GM12874 (cell line): ENCODE results near the gene MYT1.

Source experiments
- TF ChIP-seq, protein P1 (sequence below): IDR thresholded peaks from 2 replicates; pipeline ENCODE4 v1.5.1; 2011; ENCODE audit warnings: low read depth, mild to moderate bottlenecking, control low read depth, low read length, moderate library complexity; ENCODE audit not compliant: insufficient read depth

MYT1 gene

GRCh38 chr20:64165866-64166600 lies 1.8 kb downstream of the MYT1 start:
- TF ChIP-seq, protein P1, sequence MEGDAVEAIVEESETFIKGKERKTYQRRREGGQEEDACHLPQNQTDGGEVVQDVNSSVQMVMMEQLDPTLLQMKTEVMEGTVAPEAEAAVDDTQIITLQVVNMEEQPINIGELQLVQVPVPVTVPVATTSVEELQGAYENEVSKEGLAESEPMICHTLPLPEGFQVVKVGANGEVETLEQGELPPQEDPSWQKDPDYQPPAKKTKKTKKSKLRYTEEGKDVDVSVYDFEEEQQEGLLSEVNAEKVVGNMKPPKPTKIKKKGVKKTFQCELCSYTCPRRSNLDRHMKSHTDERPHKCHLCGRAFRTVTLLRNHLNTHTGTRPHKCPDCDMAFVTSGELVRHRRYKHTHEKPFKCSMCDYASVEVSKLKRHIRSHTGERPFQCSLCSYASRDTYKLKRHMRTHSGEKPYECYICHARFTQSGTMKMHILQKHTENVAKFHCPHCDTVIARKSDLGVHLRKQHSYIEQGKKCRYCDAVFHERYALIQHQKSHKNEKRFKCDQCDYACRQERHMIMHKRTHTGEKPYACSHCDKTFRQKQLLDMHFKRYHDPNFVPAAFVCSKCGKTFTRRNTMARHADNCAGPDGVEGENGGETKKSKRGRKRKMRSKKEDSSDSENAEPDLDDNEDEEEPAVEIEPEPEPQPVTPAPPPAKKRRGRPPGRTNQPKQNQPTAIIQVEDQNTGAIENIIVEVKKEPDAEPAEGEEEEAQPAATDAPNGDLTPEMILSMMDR: no peak

DNA sequence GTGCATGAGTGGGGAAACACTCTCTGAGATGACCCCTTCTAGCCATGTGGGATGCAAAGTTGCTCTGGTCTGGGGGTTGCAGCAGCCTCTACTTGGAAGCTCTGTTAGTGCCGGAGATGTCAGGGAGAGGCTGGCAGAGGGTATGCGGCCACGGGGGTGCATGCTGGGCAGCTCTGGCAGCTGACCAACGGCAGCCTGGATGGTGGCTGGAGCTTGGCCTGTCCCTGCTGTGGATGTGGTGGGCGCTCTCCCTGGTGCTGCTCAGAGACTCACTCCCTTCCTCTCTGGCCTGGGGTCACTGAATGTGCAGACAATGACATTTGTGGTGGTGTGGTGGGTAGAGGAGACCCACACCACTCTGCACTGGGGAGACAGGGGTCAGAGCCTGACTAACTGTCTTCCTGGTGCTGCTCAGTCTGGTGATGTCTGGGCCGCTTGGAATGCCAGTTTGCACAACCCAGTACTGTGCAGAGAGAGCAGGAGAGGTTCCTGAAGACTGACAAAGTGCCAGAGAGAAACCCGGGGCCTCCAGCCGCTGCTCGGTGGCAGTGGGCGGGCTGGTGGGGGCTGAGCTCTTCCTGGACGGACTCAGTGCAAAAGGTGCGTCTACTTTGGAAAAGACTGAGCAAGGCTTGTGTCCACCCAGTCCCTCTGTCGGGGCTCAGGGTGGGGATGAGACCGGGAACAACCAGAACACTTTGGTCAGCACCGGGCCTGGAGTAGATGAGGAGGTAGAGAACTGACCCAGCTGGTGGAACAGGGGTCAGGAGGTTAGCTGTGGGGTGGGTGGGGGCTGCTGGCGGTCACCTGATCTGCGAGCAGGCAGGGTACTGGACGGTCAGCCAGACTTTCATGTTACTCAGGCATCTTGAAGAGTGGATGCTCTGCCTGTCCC lies 2.7 kb downstream of the MYT1 start:
- TF ChIP-seq, protein P1: no peak

GRCh38 chr20:64167676-64168075 lies 3.4 kb downstream of the MYT1 start:
- TF ChIP-seq, protein P1: no peak

DNA sequence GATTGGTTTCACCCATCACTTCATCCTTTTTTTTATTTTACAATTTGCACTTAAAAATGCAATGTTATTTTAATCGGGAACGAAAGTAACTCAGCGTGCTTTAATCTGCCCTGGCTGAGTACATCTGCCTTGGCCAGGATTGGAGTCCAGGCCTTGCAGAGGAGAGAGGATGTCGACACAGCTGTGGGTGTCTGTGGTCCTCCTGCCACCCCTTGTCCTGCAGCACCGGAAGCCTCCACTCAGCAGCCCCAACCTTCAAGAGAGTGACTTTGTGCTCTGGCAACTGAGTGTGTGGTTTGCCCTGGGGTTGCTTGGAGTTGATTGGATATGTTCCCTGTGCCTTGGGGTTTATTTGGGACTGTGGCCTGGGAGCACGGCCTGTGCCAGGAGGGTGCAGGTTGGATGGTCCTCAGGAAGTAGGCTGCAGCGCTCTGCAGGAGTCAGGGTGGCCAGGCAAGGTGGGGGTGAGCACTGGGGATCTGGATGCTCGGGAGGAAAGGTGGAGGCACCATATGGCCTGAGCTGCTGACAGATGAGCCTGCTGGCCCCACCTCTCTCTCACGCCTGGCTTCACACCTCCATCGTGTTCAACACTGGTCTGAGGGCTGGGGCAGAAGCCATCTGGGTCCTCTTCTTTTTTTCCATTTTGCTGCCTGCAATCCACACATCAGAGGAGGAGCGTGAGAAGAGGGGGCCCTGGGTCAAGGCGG lies 4.3 kb downstream of the MYT1 start:
- TF ChIP-seq, protein P1: no peak

DNA sequence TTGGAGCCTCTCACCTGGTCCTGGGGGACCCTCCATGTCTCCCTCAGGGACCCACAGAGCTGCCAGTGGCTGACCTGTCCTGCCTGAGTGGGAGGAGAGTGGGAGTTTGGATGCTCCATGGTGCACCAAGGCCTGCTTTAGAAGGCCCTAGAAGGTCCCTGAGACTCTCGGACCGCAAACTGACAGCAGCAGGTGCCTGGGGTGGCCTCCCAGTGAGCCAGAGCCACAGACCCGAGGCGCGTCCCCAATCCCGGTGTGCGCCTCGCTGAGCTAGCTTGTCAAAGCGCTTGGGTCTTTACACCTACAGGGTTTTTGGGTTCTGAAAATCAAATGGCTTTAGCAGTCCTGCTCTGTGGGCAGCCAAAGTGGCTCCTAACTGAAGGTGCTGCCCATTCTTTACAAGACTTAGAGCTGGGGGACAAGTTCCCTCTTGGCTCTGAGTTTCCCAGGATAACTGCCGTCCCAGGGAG lies 4.9 kb downstream of the MYT1 start:
- TF ChIP-seq, protein P1: no peak

DNA sequence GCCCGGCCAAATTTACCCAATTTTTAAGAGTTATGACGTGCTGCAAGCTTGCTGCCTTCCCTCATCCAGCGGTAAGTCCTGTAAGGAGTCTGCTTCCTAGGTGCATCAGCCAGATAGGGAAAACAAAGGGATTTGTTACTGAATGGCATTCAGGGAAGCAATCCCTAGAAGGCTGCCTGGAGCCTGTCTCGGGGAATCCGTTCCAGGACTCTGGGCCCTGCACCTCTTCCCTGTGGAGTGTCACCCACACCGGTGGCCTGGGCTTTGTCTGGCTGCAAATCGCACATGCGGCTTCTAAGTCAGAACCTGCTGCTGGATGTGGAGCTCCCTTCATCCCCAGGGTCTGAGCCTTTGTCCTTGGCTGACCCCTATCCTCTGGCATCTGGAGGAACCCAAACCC lies 7.0 kb downstream of the MYT1 start:
- TF ChIP-seq, protein P1: no peak

- TF ChIP-seq, protein P1: no peak
These were observed 8.9 kb downstream of the MYT1 start for GRCh38 chr20:64173116-64173515.
